Heart right ventricle (tissue), 16 donors: Measurements from ENCODE around the gene DENND4B. TPM values are rescaled to one million over a fixed set of nuclear protein-coding genes. Genes with fewer than 3 reads are reported as not detected.

Source experiments
- ATAC-seq, 8 donors: fragments of 200-7000 bp; cut with Tn5 transposase; one replicate each; pipeline ENCODE4 v1.9.1; 2020; ENCODE audit warnings: mild to moderate bottlenecking in 8 of 8, moderate library complexity in 8 of 8, moderate number of reproducible peaks in 1 of 8
- DNase-seq, 2 donors: peaks; one replicate each; pipeline ENCODE4 v3.0.0-alpha.2; 2020
- H3K27ac ChIP-seq, 10 donors: fragments of 200-600 bp; sonication (generic) in 2 of 10; one replicate each; pipeline versions ENCODE4 v1.5.0 to v1.8.0; 2020 to 2022; ENCODE audit warnings: mild to moderate bottlenecking in 3 of 10
- H3K27me3 ChIP-seq, 7 donors: fragments of 200-600 bp; one replicate each; pipeline ENCODE4 v1.8.0; 2021 to 2022; ENCODE audit warnings: mild to moderate bottlenecking in 2 of 7
- H3K36me3 ChIP-seq, 9 donors: fragments of 200-600 bp; sonication (generic) in 1 of 9; one replicate each; pipeline versions ENCODE4 v1.5.0 to v1.8.0; 2020 to 2022; ENCODE audit warnings: mild to moderate bottlenecking in 2 of 9
- H3K4me1 ChIP-seq, 9 donors: fragments of 200-600 bp; sonication (generic) in 1 of 9; one replicate each; pipeline versions ENCODE4 v1.5.0 to v1.8.0; 2020 to 2022; ENCODE audit warnings: mild to moderate bottlenecking in 4 of 9
- H3K4me3 ChIP-seq, 10 donors: fragments of 200-600 bp; sonication (generic) in 2 of 10; one replicate each; pipeline versions ENCODE4 v1.5.0 to v1.8.0; 2020 to 2022; ENCODE audit warnings: mild to moderate bottlenecking in 7 of 10, moderate library complexity in 2 of 10
- H3K9me3 ChIP-seq, 11 donors: fragments of 200-600 bp in 10 of 11; sonication (generic) in 2 of 11; one replicate each; pipeline versions ENCODE4 v1.5.0 to v1.8.0; 2013 to 2022; ENCODE audit warnings: mild to moderate bottlenecking in 2 of 11, control low read depth in 1 of 11, moderate library complexity in 1 of 11
- CTCF ChIP-seq, 9 donors: fragments of 200-600 bp; sonication (generic) in 2 of 9; IDR thresholded peaks; one replicate each; pipeline versions ENCODE4 v1.5.0 to v1.8.0; 2021 to 2022; ENCODE audit warnings: antibody characterized with exemption in 9 of 9, mild to moderate bottlenecking in 5 of 9, moderate library complexity in 1 of 9
- WGBS, 2 donors: extraction: QIAGEN DNeasy Blood & Tissue Kit; methylation state at CpG; one replicate each; pipeline ENCODE4 v1.1.7; 2013; ENCODE audit warnings: inconsistent platforms in 1 of 2; 5-methylcytosine and 5-hydroxymethylcytosine counted together
- intact Hi-C, 10 donors: fragments of 100-400 bp; cut with DNase I; formaldehyde crosslinking; loops; one replicate each; pipeline versions ENCODE4 v1.11.1 to v1.14.2; 2022
- polyA plus RNA-seq, 2 donors: library from polyadenylated mRNA; stranded (reverse); fragments of 200-250 nt; gene quantifications; one replicate each; pipeline ENCODE4 v1.2.3, GENCODE V29; 2013
- total RNA-seq, 10 donors: library from RNA; stranded (reverse); fragmentation: NEBNext Ultra II Directional in 3 of 10; extraction: Animal tissue kit (Norgen Biotek cat#: 25700) in 3 of 10; gene quantifications; one replicate each; pipeline versions ENCODE4 v1.2.1 to v1.2.4, GENCODE V29; 2021 to 2023
- donor health status: Arrhythmogenic right ventricular cardiomyopathy.
- donor health status: ischemic (EF 13 %, LVEDD 7.1; RV severe dilation, severe dysfunction).
- donor health status: healthy with polysubstance abuse.
- donor health status: DM: no; HTN: yes; CAD: no.
- donor health status: DM: no; HTN: no; CAD: no.
- donor health status: ischemic (EF 25% LVEDD 6.9; RV normal size, moderate dysfunction).
- donor health status: ischemic (EF 25% LVEDD 5.7; RV mildly dilated, moderate dysfunction).
- donor health status: healthy.
- donor health status: DM: yes; HTN: yes; CAD: no.
- donor health status: Ischemic cardiomyopathy.
- donor health status: ischemic (EF 35%, LVEDD 5.7; RV mildly dilated, moderate dysfunction).
- donor health status: nonischemic (EF 11% LVEDD 7.7; RV severe dilation, severe dysfunction).
- donor health status: DM: yes; HTN: yes; CAD: no.
- donor health status: PGD.
- donor health status: ischemic (EF 29% LVEDD 5.4; RV normal size, mild dysfunction).
- donor health status: nonischemic (EF 23%, LVEDD 6.1; RV moderate dilation, normal function).

DENND4B gene
- total and polyA plus RNA-seq, 12 donors: 23.7 to 68.2 (median 39.0) TPM

GRCh38 chr1:153883223-153883622 lies 63.3 kb downstream of the DENND4B start:
- 72 to 80% methylated on average over 4 of the region's 4 CpGs for WGBS, 2 donors
- no peak for ATAC-seq

GRCh38 chr1:153882296-153882912 lies 64.1 kb downstream of the DENND4B start:
- TF ChIP-seq CTCF (IDR thresholded peaks at IDR 0.05): no peak
- DNase-seq (no peak), ATAC-seq (no peak)
- H3K4me3 ChIP-seq: peak overlapping the region in 1 of 10 donors; percentile 36
- H3K9me3 ChIP-seq: no peaks in the 10 kb centered on the region
- H3K36me3 ChIP-seq: peaks cover 0 to 8% (median 0%) of the 10 kb centered on the region in 9 donors
- peaks cover 6 to 47% (median 40%) of the 10 kb centered on the region in 9 donors for H3K4me1 ChIP-seq
- peak overlapping the region in 2 of 10 donors; percentile 44 to 64 for H3K27ac ChIP-seq
- WGBS, 2 donors: 62 to 72% methylated on average over 3 of the region's 3 CpGs
- intact Hi-C loops: loop anchor here in 1 of 10 donors (5.0 kb wide), 1 partner anchor 40 kb away; the partner anchor contains the start of gene GATAD2B
- no peaks in the 10 kb centered on the region for H3K27me3 ChIP-seq

More at GRCh38 chr1:153883223-153883622, 63.3 kb downstream of the DENND4B start:
- Histone ChIP-seq H3K36me3 (peaks cover 0 to 12% (median 0%) of the 10 kb centered on the region in 9 donors), H3K27me3 (no peaks in the 10 kb centered on the region), H3K27ac (no peak overlapping the region), H3K4me3 (no peak overlapping the region), H3K9me3 (no peaks in the 10 kb centered on the region), H3K4me1 (peaks cover 7 to 55% (median 48%) of the 10 kb centered on the region in 9 donors)
- intact Hi-C loops: loop anchor here in 1 of 10 donors (5.0 kb wide), 1 partner anchor 39 kb away; the partner anchor contains the start of gene GATAD2B
- no peak for TF ChIP-seq CTCF (IDR thresholded peaks at IDR 0.05)
- no peak for DNase-seq

- Histone ChIP-seq H3K9me3 (no peaks in the 10 kb centered on the region), H3K36me3 (peaks cover 0 to 8% (median 0%) of the 10 kb centered on the region in 9 donors), H3K4me1 (peaks cover 5 to 40% (median 36%) of the 10 kb centered on the region in 9 donors), H3K4me3 (peak overlapping the region in 6 of 10 donors; percentile 12 to 36 (median 28)), H3K27ac (peak overlapping the region in 6 of 10 donors; percentile 44 to 64 (median 52)), H3K27me3 (no peaks in the 10 kb centered on the region)
- no peak for DNase-seq
- peak in 3 of 8 donors; percentile 13 to 31 (median 16) for ATAC-seq
- WGBS, 2 donors: 15 to 17% methylated on average over 9 of the region's 9 CpGs
- TF ChIP-seq CTCF (IDR thresholded peaks at IDR 0.05): no peak
- intact Hi-C loops: loop anchor here in 1 of 10 donors (5.0 kb wide), 1 partner anchor 41 kb away; the partner anchor contains the start of gene GATAD2B
Observed at GRCh38 chr1:153881751-153882150, 64.8 kb downstream of the DENND4B start.

- 6% methylated on average over 5 of the region's 5 CpGs for WGBS, 2 donors
Observed at GRCh38 chr1:153880962-153881361, 65.6 kb downstream of the DENND4B start.

More at GRCh38 chr1:153880962-153881361, 65.6 kb downstream of the DENND4B start:
- Histone ChIP-seq H3K4me1 (peaks cover 5 to 47% (median 37%) of the 10 kb centered on the region in 9 donors), H3K27ac (peak overlapping the region in 8 of 10 donors; percentile 44 to 64 (median 58)), H3K4me3 (peak overlapping the region in 6 of 10 donors; percentile 12 to 36 (median 28)), H3K9me3 (no peaks in the 10 kb centered on the region), H3K36me3 (peaks cover 0 to 14% (median 0%) of the 10 kb centered on the region in 9 donors), H3K27me3 (no peaks in the 10 kb centered on the region)
- DNase-seq (peak; percentile 81 to 94), ATAC-seq (peak; percentile 95 to 99 (median 97))
- intact Hi-C loops: loop anchor here in 1 of 10 donors (5.0 kb wide), 1 partner anchor 41 kb away; the partner anchor contains the start of gene GATAD2B
- no peak for TF ChIP-seq CTCF (IDR thresholded peaks at IDR 0.05)
